BJ (cell line): ENCODE results near the gene SQOR. TPM values are rescaled to one million over a fixed set of nuclear protein-coding genes. Genes with fewer than 3 reads are reported as not detected.

ENCODE experiments used
- CTCF ChIA-PET: fragments of 350-600 bp; formaldehyde crosslinking; extraction: SDS; loops from one replicate; lab custom pipeline; 2021; ENCODE audit warnings: antibody characterized with exemption, inconsistent platforms; lab: Yijun Ruan, JAX
- POLR2A ChIA-PET: fragments of 300-600 bp; sonication (Branson Sonifier 250); formaldehyde crosslinking; extraction: SDS; loops from one replicate; lab custom pipeline; 2021; ENCODE audit warnings: antibody characterized with exemption; lab: Charles Lee
- DNase-seq: peaks from one replicate; pipeline ENCODE4 v3.0.0-alpha.2; 2011; ENCODE audit warnings: low read depth
- H3K27me3 ChIP-seq: 2 replicates; pipeline ENCODE4 v1.6.0; 2011; ENCODE audit warnings: low read length; ENCODE audit not compliant: control insufficient read depth, insufficient read depth
- H3K36me3 ChIP-seq: 2 replicates; pipeline ENCODE4 v1.5.1; 2011; ENCODE audit warnings: low read length; ENCODE audit not compliant: control insufficient read depth, insufficient read depth
- H3K4me3 ChIP-seq: 2 replicates; pipeline ENCODE4 v1.5.1; 2011; ENCODE audit warnings: low read depth, mild to moderate bottlenecking, control low read depth, low read length
- polyA plus RNA-seq: library from polyadenylated mRNA; depleted of rRNA; stranded (reverse); fragments of >200 nt; gene quantifications from 2 replicates; pipeline ENCODE4 v1.2.3, GENCODE V29; 2011
- TF ChIP-seq, protein P1 (sequence below): IDR thresholded peaks from 2 replicates; pipeline ENCODE4 v1.5.1; 2011; ENCODE audit warnings: low read depth, mild to moderate bottlenecking, control low read depth, inconsistent platforms, low read length, moderate library complexity; ENCODE audit not compliant: insufficient read depth

The SQOR gene
- polyA plus RNA-seq, 1 experiment, result 40.6 TPM

DNA sequence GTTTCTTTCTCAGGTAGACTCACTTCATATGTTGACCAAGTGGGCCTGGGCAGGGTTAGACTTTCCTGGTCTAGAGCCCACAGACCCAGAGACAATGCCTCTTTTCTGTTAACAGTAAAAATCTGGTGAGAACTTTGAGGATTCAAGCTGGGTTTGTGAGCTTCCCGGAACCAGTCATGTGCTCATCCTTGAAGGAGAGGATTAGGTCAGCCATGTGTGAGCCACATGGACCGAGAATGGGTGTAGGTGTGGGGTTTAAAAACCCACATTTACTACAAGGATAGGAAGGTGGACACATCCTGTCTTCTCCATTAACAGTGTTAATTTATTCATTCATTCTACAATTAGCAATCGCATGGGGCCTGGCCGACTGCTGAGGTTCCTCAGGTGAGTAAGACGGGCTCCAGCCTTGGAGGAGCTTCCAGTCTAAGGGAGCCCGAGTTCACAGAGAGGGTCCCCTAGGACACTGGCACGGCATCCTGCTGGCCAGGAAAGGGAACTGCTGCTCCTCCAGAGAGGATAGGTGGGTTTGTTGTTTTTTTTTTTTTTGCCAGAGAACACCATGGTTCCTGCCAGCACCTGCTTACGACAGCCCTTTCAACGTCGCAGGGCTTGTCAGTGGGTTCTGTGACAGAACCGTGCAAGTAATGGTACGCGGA is 69.0 kb downstream of the SQOR start:
- POLR2A ChIA-PET, result interaction anchor here (0.6 kb wide), 1 partner anchor 516 kb away, joined by 8 read pairs; the partner anchor contains the start of gene SHF
- no peaks in the 10 kb centered on the region for H3K36me3 ChIP-seq
- CTCF ChIA-PET, result interaction anchor here (1.5 to 2.6 kb wide), 2 partner anchors 10 to 11 kb away, joined by 5 to 16 read pairs; no protein-coding TSS in a partner anchor
- no peak for DNase-seq
- TF ChIP-seq, protein P1, sequence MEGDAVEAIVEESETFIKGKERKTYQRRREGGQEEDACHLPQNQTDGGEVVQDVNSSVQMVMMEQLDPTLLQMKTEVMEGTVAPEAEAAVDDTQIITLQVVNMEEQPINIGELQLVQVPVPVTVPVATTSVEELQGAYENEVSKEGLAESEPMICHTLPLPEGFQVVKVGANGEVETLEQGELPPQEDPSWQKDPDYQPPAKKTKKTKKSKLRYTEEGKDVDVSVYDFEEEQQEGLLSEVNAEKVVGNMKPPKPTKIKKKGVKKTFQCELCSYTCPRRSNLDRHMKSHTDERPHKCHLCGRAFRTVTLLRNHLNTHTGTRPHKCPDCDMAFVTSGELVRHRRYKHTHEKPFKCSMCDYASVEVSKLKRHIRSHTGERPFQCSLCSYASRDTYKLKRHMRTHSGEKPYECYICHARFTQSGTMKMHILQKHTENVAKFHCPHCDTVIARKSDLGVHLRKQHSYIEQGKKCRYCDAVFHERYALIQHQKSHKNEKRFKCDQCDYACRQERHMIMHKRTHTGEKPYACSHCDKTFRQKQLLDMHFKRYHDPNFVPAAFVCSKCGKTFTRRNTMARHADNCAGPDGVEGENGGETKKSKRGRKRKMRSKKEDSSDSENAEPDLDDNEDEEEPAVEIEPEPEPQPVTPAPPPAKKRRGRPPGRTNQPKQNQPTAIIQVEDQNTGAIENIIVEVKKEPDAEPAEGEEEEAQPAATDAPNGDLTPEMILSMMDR, result no peak
- H3K27me3 ChIP-seq, result peaks cover 6% of the 10 kb centered on the region; the same call in 1 of the 2 replicates
- no peak overlapping the region; the same call in 1 of the 2 replicates for H3K4me3 ChIP-seq

DNA sequence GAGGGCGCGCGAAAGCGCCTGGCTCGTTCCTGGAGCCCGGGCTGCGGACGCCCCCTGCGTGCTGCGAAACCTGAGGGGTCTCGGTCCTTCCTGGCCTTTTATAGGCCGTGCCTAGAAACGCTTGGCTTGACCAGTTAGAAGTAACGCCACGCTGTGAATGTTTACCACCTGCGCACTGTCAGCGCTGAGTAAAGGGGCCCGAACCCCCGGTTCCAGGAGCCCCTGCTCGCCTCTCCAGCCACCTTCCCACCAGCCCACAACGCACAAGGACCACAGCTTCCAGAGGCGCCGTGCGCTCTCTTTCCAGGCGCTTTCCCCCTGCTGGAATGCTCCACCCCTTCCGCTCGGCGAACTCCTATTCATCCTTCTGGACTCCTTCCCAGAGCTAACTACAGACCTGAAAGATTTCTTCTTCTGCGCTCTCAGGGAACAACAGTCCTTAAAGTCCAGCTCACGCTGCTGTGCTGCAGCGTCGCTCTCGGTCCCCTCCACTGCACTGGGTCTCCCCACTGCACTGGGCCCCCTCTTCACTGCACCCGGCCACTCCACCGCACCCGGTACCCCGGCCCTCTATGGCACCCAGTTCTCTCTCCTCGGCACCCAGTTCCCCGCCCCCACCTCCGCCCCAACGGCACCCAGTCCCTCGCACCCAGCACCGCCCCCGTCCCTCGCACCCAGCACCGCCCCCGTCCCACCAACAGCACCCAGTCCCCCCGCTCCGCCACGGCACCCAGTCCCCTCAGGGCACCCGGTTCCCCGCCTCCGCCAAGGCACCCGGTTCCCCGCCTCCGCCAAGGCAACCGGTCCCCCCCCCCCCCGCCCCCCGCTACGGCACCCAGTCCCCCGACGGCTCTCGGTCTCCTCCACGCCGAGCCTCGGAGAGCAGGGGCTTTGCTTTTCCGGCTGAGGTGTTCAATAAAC is 69.8 kb downstream of the SQOR start:
- POLR2A ChIA-PET, result no interaction called here
- no peaks in the 10 kb centered on the region for H3K36me3 ChIP-seq
- CTCF ChIA-PET, result interaction anchor here (0.6 to 2.6 kb wide), 21 partner anchors 9 to 608 kb away, joined by 3 to 16 read pairs (median 4); no protein-coding TSS in a partner anchor
- H3K4me3 ChIP-seq, result peak overlapping the region; percentile 53
- H3K27me3 ChIP-seq, result peaks cover 6% of the 10 kb centered on the region; the same call in 1 of the 2 replicates
- TF ChIP-seq, protein P1, result no peak
- DNase-seq, result no peak

DNA sequence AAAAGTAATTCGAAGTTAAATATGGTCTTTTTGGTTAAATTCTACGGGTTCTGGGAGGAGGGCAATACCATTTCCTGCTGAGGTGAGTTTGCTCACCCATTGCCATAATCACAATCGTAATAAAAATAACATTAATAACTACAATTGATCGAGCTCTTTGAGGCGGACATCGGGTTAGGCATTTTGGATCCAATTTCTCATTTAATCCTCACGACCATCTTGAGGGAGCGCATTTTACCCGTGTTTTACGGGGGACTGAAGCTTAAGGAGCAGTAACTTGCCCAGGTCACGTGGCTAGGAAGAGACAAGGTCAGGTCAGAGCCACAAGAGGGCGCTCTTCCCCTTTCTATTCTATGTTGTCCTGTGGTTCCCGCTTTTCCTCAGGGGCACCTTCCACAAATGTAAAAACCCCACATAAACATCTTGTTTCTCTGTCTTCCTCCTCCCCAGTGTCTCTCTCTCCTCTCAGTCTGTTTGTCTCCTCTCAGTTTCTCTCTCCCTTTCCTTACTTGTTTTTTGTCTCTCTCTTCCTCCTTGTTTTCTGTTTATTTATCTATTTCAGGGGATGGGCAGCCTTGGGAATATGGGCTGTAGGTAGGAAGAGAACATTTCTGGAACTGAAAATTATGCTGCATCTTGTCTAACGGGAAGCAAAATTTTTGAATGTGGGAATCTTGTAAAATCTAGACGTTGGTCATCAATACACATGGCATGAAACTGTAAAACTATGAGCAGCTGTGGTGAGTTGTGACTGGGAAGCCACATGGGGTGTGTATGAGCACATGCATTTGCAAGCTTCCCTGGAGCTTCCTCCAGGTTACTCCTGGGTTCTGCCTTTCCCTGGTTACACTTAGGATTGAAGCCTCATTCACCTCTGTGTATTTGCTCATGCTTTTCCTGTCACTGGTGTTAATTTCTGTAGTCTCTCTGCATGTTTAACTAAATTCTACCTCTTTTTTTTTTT is 71.0 kb downstream of the SQOR start:
- Histone ChIP-seq H3K36me3 (no peaks in the 10 kb centered on the region), H3K4me3 (peak overlapping the region; percentile 53), H3K27me3 (peaks cover 6% of the 10 kb centered on the region; the same call in 1 of the 2 replicates)
- TF ChIP-seq, protein P1, result peak; percentile 81
- peak; percentile 25 for DNase-seq
- ChIA-PET POLR2A (no interaction called here), CTCF (interaction anchor here (0.6 to 2.6 kb wide), 36 partner anchors 8 to 1491 kb away, joined by 3 to 16 read pairs (median 4); partner anchors contain the start of gene SQOR)

DNA sequence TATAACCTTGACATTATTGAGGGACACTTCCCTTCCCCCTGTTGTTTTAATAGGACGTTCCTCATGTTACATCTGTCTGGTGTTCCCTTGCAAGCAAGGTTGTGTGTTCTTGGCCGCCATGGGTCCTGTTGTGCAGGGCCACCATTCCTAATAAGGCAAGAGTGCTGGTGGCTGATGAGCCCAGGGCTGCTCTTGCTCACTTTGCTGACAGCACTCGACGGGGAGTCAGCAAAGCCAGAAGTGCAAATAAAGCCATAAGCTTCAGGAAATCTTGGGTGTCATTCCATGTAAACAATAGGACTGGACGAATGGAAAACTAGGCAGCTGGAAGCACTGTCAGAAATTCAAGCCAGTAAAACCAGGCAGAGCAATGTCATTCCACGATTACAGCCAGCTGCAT is 75.8 kb downstream of the SQOR start:
- Histone ChIP-seq H3K36me3 (no peaks in the 10 kb centered on the region), H3K27me3 (no peaks in the 10 kb centered on the region), H3K4me3 (no peak overlapping the region)
- ChIA-PET POLR2A (no interaction called here), CTCF (interaction anchor here (0.8 to 1.4 kb wide), 3 partner anchors 10 to 79 kb away, joined by 3 read pairs; no protein-coding TSS in a partner anchor)
- DNase-seq, result no peak
- TF ChIP-seq, protein P1, result no peak
